K562 (cell line): ENCODE data around the gene LRRC1. TPM values are rescaled to one million over a fixed set of nuclear protein-coding genes. Genes with fewer than 3 reads are reported as not detected.

Source experiments
- SRSF3 ChIP-seq: fragments of 200-400 bp; formaldehyde crosslinking; IDR thresholded peaks from 2 replicates; pipeline ENCODE4 v1.6.1; 2016; ENCODE audit warnings: mild to moderate bottlenecking, low read length, moderate library complexity; ENCODE audit not compliant: insufficient read depth
- ZNF584 ChIP-seq: fragments of 200-800 bp; sonication (Bioruptor generic); IDR thresholded peaks from 2 replicates; pipeline ENCODE4 v1.6.1; 2016; ENCODE audit warnings: low read depth, mild to moderate bottlenecking, missing genetic modification characterization, missing compliant biosample characterization
- polyA plus RNA-seq, 8 experiments: library from polyadenylated mRNA; depleted of rRNA in 4 of 8; stranded (reverse) in 5 of 8; unstranded in 3 of 8; fragments of >200 nt; fragmentation: Nextera tagmentation in 2 of 8; fragmentation: Illumina TruSeq in 1 of 8; extraction: Ambion mirVana in 2 of 8; extraction: Trizol in 1 of 8; gene quantifications; 2 replicates each; pipeline versions ENCODE4 v1.2.1 to v1.2.3, GENCODE V29; 2011 to 2014; ENCODE audit warnings: inconsistent platforms in 1 of 8, missing spikeins in 1 of 8
- total RNA-seq, 7 experiments: library from RNA; depleted of rRNA in 6 of 7; stranded (reverse); fragments of >200 nt in 6 of 7; fragmentation: Illumina TruSeq in 2 of 7; extraction: Trizol in 2 of 7; gene quantifications; 2 replicates each; pipeline versions ENCODE4 v1.2.1 to v1.2.3, GENCODE V29; 2011 to 2021; ENCODE audit warnings: low replicate concordance in 1 of 7
- TF ChIP-seq, protein P1 (sequence below): fragments of 250-450 bp; sonication (Bioruptor Pico); IDR thresholded peaks from 2 replicates; pipeline ENCODE4 v1.4.0; 2020; ENCODE audit warnings: borderline replicate concordance
- TF ChIP-seq, protein P2 (sequence below): fragments of 250-450 bp; sonication (Bioruptor Pico); IDR thresholded peaks from 2 replicates; pipeline ENCODE4 v1.5.0; 2020; ENCODE audit warnings: mild to moderate bottlenecking, borderline replicate concordance
- TF ChIP-seq, protein P3 (sequence below): sonication (generic); formaldehyde crosslinking; IDR thresholded peaks from 2 replicates; pipeline ENCODE4 v1.8.0; 2023; ENCODE audit warnings: missing genetic modification reagents, mild to moderate bottlenecking, borderline replicate concordance

Gene LRRC1
- total and polyA plus RNA-seq, 9 of the 15 experiments (the other 6 are each of a cell fraction or from before 2014, with no cell fraction given) = not detected

DNA sequence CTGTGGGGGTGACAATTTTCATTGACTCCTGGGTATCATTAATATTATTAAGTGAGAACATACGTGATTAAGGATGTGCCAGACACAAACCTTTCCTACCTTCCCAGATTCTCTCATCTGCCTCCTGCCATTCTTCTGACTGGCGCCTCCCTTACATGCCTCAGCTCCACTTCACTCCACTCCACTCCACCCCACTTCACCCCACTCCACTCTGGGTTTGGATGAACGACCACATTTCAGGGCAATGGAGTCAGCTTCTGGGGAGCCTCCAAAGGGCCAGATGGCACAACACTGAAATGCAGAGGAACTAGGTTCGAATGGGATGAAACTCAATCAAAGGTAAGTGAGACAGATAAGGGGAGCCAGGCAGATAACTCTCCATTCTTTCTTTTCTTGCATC is 40.5 kb upstream of the LRRC1 start (continued):
- TF ChIP-seq, protein P1, sequence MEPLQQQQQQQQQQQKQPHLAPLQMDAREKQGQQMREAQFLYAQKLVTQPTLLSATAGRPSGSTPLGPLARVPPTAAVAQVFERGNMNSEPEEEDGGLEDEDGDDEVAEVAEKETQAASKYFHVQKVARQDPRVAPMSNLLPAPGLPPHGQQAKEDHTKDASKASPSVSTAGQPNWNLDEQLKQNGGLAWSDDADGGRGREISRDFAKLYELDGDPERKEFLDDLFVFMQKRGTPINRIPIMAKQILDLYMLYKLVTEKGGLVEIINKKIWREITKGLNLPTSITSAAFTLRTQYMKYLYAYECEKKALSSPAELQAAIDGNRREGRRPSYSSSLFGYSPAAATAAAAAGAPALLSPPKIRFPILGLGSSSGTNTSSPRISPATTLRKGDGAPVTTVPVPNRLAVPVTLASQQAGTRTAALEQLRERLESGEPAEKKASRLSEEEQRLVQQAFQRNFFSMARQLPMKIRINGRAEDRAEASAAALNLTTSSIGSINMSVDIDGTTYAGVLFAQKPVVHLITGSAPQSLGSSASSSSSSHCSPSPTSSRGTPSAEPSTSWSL (CRISPR knock-in tag) = no peak
- TF ChIP-seq, protein P2, sequence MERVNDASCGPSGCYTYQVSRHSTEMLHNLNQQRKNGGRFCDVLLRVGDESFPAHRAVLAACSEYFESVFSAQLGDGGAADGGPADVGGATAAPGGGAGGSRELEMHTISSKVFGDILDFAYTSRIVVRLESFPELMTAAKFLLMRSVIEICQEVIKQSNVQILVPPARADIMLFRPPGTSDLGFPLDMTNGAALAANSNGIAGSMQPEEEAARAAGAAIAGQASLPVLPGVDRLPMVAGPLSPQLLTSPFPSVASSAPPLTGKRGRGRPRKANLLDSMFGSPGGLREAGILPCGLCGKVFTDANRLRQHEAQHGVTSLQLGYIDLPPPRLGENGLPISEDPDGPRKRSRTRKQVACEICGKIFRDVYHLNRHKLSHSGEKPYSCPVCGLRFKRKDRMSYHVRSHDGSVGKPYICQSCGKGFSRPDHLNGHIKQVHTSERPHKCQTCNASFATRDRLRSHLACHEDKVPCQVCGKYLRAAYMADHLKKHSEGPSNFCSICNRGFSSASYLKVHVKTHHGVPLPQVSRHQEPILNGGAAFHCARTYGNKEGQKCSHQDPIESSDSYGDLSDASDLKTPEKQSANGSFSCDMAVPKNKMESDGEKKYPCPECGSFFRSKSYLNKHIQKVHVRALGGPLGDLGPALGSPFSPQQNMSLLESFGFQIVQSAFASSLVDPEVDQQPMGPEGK (CRISPR knock-in tag) = no peak
- TF ChIP-seq, protein P3, sequence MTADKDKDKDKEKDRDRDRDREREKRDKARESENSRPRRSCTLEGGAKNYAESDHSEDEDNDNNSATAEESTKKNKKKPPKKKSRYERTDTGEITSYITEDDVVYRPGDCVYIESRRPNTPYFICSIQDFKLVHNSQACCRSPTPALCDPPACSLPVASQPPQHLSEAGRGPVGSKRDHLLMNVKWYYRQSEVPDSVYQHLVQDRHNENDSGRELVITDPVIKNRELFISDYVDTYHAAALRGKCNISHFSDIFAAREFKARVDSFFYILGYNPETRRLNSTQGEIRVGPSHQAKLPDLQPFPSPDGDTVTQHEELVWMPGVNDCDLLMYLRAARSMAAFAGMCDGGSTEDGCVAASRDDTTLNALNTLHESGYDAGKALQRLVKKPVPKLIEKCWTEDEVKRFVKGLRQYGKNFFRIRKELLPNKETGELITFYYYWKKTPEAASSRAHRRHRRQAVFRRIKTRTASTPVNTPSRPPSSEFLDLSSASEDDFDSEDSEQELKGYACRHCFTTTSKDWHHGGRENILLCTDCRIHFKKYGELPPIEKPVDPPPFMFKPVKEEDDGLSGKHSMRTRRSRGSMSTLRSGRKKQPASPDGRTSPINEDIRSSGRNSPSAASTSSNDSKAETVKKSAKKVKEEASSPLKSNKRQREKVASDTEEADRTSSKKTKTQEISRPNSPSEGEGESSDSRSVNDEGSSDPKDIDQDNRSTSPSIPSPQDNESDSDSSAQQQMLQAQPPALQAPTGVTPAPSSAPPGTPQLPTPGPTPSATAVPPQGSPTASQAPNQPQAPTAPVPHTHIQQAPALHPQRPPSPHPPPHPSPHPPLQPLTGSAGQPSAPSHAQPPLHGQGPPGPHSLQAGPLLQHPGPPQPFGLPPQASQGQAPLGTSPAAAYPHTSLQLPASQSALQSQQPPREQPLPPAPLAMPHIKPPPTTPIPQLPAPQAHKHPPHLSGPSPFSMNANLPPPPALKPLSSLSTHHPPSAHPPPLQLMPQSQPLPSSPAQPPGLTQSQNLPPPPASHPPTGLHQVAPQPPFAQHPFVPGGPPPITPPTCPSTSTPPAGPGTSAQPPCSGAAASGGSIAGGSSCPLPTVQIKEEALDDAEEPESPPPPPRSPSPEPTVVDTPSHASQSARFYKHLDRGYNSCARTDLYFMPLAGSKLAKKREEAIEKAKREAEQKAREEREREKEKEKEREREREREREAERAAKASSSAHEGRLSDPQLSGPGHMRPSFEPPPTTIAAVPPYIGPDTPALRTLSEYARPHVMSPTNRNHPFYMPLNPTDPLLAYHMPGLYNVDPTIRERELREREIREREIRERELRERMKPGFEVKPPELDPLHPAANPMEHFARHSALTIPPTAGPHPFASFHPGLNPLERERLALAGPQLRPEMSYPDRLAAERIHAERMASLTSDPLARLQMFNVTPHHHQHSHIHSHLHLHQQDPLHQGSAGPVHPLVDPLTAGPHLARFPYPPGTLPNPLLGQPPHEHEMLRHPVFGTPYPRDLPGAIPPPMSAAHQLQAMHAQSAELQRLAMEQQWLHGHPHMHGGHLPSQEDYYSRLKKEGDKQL (CRISPR knock-in tag) = no peak
- TF ChIP-seq SRSF3 (no peak), ZNF584 (CRISPR knock-in tag) (no peak)
